Neural progenitor cell (in vitro differentiated cells): ENCODE data around the gene IMP4.

ENCODE experiments used
- EZH2 ChIP-seq: fragments of 200-600 bp; sonication (generic); IDR thresholded peaks from 2 replicates; pipeline ENCODE4 v1.6.1; 2017; ENCODE audit warnings: antibody characterized with exemption, mild to moderate bottlenecking, moderate library complexity
- EZH2phosphoT487 ChIP-seq: fragments of 200-600 bp; sonication (generic); IDR thresholded peaks from 2 replicates; pipeline ENCODE4 v1.6.1; 2017; ENCODE audit warnings: antibody characterized with exemption
- TF ChIP-seq, protein P1 (sequence below): fragments of 200-600 bp; sonication (generic); IDR thresholded peaks from 2 replicates; pipeline ENCODE4 v1.5.1; 2017; ENCODE audit warnings: antibody characterized with exemption, mild to moderate bottlenecking

DNA sequence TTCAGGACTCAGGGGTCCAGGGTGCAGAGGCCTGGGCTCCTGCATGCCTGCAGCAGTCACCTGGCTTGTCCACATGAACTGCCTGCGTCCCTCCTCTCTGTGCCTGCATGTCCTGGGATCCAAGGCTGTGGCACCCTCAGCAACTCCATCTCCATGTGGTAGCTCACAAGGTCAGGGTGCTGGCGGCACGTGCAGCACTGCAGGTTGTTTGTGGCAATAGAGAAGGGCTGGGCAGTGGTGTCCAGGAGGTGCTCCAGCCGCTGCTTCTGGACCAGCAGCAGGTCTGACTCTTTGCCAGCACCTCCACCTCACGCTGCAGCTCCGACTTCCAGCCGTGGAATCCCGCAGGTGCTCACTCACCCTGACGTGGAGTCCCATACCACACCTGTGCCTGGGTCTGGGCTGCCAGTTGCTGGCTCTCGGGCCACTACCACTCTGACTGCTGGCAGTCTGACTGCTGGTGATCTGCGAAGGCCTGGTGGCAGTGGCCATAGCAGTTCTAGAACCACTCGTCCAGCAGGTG, 28.8 kb upstream of the IMP4 start:
- TF ChIP-seq, protein P1, sequence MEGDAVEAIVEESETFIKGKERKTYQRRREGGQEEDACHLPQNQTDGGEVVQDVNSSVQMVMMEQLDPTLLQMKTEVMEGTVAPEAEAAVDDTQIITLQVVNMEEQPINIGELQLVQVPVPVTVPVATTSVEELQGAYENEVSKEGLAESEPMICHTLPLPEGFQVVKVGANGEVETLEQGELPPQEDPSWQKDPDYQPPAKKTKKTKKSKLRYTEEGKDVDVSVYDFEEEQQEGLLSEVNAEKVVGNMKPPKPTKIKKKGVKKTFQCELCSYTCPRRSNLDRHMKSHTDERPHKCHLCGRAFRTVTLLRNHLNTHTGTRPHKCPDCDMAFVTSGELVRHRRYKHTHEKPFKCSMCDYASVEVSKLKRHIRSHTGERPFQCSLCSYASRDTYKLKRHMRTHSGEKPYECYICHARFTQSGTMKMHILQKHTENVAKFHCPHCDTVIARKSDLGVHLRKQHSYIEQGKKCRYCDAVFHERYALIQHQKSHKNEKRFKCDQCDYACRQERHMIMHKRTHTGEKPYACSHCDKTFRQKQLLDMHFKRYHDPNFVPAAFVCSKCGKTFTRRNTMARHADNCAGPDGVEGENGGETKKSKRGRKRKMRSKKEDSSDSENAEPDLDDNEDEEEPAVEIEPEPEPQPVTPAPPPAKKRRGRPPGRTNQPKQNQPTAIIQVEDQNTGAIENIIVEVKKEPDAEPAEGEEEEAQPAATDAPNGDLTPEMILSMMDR: no peak
- TF ChIP-seq EZH2 (no peak), EZH2phosphoT487 (no peak)
